ENCODE measurements around the gene OR56B4.

The OR56B4 gene

GRCh38 chr11:6152126-6152525 lies 44.6 kb downstream of the OR56B4 start:
- DNase-seq = no peak

- DNase-seq = no peak
These were observed 49.3 kb downstream of the OR56B4 start for GRCh38 chr11:6156628-6157359.

Data from Kasumi-1 (cell line).